ENCODE measurements around the gene IL1A.

The IL1A gene

GRCh38 chr2:112773556-112773955 lies 10.7 kb downstream of the IL1A start:
- no peak for ATAC-seq
- TF ChIP-seq CSRNP3 (CRISPR knock-in tag; IDR thresholded peaks at IDR 0.05): no peak

- TF ChIP-seq PATZ1 (CRISPR knock-in tag; IDR thresholded peaks at IDR 0.05; ENCODE audit: borderline replicate concordance) (no peak), PPARA (CRISPR knock-in tag; IDR thresholded peaks at IDR 0.05; ENCODE audit: borderline replicate concordance) (no peak), CREB5 (CRISPR knock-in tag; IDR thresholded peaks at IDR 0.05; ENCODE audit: low read depth) (no peak), OSR1 (CRISPR knock-in tag; IDR thresholded peaks at IDR 0.05) (no peak), ZFP30 (CRISPR knock-in tag; IDR thresholded peaks at IDR 0.05) (no peak), ZFP3 (CRISPR knock-in tag; IDR thresholded peaks at IDR 0.05) (no peak), TOX (CRISPR knock-in tag; IDR thresholded peaks at IDR 0.05; ENCODE audit: borderline replicate concordance) (no peak), SNAI2 (CRISPR knock-in tag; IDR thresholded peaks at IDR 0.05) (no peak), CSRNP3 (CRISPR knock-in tag; IDR thresholded peaks at IDR 0.05) (no peak), GLIS3 (CRISPR knock-in tag; IDR thresholded peaks at IDR 0.05) (no peak), ARNTL (CRISPR knock-in tag; IDR thresholded peaks at IDR 0.05; ENCODE audit: borderline replicate concordance, low read depth) (no peak), RARB (CRISPR knock-in tag; IDR thresholded peaks at IDR 0.05) (no peak), BACH2 (CRISPR knock-in tag; IDR thresholded peaks at IDR 0.05; ENCODE audit: borderline replicate concordance) (no peak), ZC3H10 (CRISPR knock-in tag; IDR thresholded peaks at IDR 0.05) (no peak), ZNF8 (CRISPR knock-in tag; IDR thresholded peaks at IDR 0.05) (no peak), ESRRG (CRISPR knock-in tag; IDR thresholded peaks at IDR 0.05) (no peak)
- ATAC-seq: no peak
These were observed 11.3 kb downstream of the IL1A start for GRCh38 chr2:112772911-112773475.

- ATAC-seq: no peak
- TF ChIP-seq ISL1 (CRISPR knock-in tag; IDR thresholded peaks at IDR 0.05) (no peak), ZFP30 (CRISPR knock-in tag; IDR thresholded peaks at IDR 0.05) (no peak), CSDC2 (CRISPR knock-in tag; IDR thresholded peaks at IDR 0.05) (no peak), SNAI2 (CRISPR knock-in tag; IDR thresholded peaks at IDR 0.05) (no peak), TCF4 (CRISPR knock-in tag; IDR thresholded peaks at IDR 0.05; ENCODE audit: borderline replicate concordance) (no peak), TSHZ2 (CRISPR knock-in tag; IDR thresholded peaks at IDR 0.05) (no peak), ZFP3 (CRISPR knock-in tag; IDR thresholded peaks at IDR 0.05) (no peak), GLIS3 (CRISPR knock-in tag; IDR thresholded peaks at IDR 0.05) (no peak), ESRRG (CRISPR knock-in tag; IDR thresholded peaks at IDR 0.05) (no peak), RARB (CRISPR knock-in tag; IDR thresholded peaks at IDR 0.05) (no peak)
These were observed 12.0 kb downstream of the IL1A start for GRCh38 chr2:112772322-112772721.

GRCh38 chr2:112768432-112768831 lies 15.9 kb downstream of the IL1A start:
- no peak for TF ChIP-seq ZFP30 (CRISPR knock-in tag; IDR thresholded peaks at IDR 0.05)
- TF ChIP-seq ZNF8 (CRISPR knock-in tag; IDR thresholded peaks at IDR 0.05): no peak
- no peak for TF ChIP-seq CREB5 (CRISPR knock-in tag; IDR thresholded peaks at IDR 0.05; ENCODE audit: low read depth)
- TF ChIP-seq PPARA (CRISPR knock-in tag; IDR thresholded peaks at IDR 0.05; ENCODE audit: borderline replicate concordance): no peak
- TF ChIP-seq PATZ1 (CRISPR knock-in tag; IDR thresholded peaks at IDR 0.05; ENCODE audit: borderline replicate concordance): no peak
- no peak for TF ChIP-seq GLIS3 (CRISPR knock-in tag; IDR thresholded peaks at IDR 0.05)
- TF ChIP-seq TOX (CRISPR knock-in tag; IDR thresholded peaks at IDR 0.05; ENCODE audit: borderline replicate concordance): no peak
- no peak for TF ChIP-seq ARNTL (CRISPR knock-in tag; IDR thresholded peaks at IDR 0.05; ENCODE audit: borderline replicate concordance, low read depth)
- no peak for TF ChIP-seq POU6F1 (CRISPR knock-in tag; IDR thresholded peaks at IDR 0.05; ENCODE audit: borderline replicate concordance, low read depth)
- ATAC-seq: no peak
